ENCODE measurements around the gene C5orf47.

Gene C5orf47, protein sequence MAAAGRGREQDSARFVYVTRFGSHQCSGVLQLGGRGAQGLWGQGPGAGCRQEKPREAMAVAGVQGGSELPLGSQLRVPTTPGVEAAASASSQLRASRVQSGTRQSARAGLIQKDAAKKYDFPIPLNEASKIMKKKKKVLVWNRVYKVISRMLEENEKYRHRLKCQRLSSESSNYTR

DNA sequence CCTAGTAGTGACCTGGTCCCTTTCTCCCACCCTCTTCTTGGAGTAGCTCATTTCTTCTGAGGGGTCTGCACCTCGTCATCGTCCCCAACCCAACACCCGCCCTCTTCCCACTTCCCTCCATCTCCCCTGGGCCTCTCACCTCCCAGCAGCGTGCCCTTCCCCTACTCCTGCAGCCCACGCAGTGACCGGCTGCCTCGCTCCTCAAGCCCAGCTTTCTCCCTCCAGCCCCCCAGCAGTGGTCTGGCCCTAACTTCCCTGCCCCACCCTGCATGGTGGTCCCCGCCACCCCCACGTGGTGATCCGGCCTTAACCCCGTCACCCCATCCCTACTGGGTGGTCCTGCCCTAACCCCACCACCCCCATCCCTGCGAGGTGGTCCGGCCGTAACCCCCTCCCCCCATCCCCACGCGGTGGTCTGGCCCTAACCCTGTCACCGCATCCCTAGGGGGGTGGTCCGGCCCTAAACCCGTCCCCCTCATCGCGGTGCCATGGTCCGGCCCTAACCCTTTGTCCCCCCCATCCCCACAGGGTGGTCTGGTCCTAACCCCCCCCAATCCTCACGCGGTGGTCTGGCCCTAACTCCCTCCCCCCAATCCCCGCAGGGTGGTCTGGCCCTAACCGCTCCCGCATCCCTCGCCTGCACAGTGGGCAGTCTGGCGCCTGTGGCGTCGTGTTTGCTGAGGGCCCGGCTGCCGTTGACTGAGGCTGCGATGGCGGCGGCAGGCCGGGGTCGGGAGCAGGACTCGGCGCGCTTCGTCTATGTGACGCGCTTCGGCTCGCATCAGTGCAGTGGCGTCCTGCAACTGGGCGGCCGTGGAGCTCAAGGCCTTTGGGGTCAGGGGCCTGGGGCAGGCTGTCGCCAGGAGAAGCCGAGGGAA, at the start of gene C5orf47:
Gene C5orf47, plus strand, starts transcription at position 617 of the 878 bp plus-strand sequence. Its CDS starts 94 bp downstream, at position 711.
- no peak for DNase-seq

DNA sequence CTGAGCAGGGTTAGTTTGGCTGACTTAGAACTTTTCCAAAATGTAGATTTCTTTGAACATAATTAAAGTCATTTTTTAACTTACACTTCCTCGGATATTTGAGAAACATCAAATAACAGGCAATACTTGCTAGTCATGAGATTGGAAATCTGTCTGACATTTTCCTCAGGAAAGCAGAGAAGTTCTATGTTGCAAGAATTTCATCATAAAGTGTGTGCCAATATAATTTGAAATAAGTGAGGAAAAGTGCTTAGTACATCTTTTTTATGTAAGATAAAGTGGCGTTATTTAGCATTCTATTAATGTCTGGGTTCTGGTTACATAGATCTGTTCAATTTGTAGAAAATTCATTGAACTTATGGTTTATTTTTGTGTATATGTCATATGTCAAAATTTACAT, 48.7 kb upstream of the C5orf47 start:
- DNase-seq, result no peak

- DNase-seq, result no peak
Measured at GRCh38 chr5:173941102-173941501, 47.9 kb upstream of the C5orf47 start.

GRCh38 chr5:173941758-173942401, 47.1 kb upstream of the C5orf47 start:
- no peak for DNase-seq

DNA sequence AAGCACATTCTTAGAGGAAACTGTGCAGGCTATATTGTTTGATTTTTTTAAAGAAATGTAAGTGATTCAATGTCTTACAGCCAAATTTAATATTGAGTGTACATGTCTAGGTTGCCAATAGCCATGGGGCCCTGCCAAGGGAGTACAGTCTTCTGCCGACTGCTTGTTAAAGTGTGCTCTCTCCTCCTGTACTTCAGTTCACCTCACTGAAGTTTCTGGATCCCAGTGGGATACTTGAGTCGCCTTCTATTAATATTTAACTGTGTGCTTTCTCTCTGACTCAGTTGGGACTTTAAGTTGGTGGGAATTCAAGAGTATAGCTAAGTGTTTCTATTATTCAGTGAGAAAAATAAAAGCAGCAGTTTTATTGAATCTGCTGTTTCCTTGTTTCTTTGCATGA, 44.5 kb upstream of the C5orf47 start:
- no peak for DNase-seq

- no peak for DNase-seq
Measured at GRCh38 chr5:173945160-173945559, 43.8 kb upstream of the C5orf47 start.

GRCh38 chr5:173946323-173946722, 42.6 kb upstream of the C5orf47 start:
- DNase-seq, result no peak

GRCh38 chr5:173950829-173951228, 38.1 kb upstream of the C5orf47 start:
- DNase-seq, result no peak

GRCh38 chr5:173953528-173954090, 35.4 kb upstream of the C5orf47 start:
- DNase-seq, result no peak

- no peak for DNase-seq
Measured at GRCh38 chr5:173954671-173955521, 34.1 kb upstream of the C5orf47 start.

DNA sequence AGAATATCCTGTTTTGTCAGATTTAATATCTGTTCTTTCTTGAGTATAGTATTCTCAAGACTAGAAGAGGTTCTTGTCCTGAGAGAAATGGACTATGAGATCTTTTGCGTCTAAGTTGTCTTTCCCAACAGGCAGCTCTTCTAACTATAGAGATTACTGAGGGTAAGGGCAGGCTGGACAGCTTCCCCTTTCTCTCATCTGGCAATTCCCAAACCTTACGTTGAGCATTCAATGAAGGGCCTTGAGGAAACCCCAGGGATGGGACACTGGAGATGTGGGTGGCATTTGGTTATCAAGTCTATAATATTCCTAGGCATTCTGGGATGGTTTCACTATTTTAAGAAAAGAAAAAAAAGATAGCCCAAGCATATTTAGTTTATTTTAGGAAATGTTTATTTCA, 28.0 kb upstream of the C5orf47 start:
- no peak for DNase-seq

DNA sequence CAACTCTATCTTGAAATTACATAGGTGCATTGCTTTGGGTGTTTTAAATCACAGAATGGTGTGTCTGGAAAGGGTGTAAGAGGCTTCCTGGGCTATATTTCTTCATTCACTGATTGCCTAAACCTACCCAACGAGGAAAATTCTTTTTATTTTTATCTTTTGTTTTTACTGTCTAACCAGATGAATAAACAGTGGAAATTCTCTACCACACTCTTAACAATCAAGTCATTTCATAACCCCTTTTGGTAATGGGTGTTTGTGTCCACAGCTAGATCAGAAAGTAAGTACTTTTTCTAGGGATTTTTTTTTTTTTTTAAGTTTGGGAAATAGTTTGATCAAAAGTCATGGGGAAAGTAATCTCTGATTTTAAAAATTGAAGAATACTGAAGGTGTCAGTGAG, 27.6 kb upstream of the C5orf47 start:
- no peak for DNase-seq

GRCh38 chr5:173962436-173962972, 26.5 kb upstream of the C5orf47 start:
- DNase-seq, result no peak

DNA sequence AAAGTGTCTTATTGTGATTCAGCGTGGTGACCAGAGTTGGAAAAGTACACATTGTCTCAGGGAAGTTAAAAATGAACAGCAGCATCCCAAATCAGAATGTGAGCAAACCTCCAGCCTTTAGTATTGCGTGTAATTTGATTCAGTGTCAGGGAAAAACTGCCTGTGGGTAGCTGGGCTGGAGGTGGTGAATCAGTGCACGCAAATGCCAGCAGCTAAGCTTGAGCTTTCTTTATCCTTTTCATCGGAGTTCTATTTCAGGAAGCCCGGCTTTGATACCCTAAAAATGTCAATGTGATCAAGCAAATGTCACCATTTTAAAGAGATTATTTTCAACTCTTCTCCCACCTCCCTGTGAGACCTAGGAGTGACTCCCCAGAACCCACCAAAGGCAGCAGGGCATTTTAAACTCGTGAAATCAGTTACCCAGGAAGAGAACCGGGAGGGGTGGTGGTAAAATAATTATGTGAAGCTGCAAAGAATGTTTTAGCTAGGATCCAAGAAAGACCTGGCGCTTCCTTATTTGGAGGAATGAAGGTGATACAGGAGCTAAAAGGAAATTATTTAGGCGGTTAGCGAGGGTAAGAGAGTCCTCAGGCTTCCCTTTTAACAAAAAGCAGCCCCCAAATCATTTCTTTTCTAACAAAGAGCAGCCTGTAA, 25.7 kb upstream of the C5orf47 start:
- peak; percentile 28 for DNase-seq

GRCh38 chr5:173963867-173964441, 25.0 kb upstream of the C5orf47 start:
- DNase-seq, result peak; percentile 59

DNA sequence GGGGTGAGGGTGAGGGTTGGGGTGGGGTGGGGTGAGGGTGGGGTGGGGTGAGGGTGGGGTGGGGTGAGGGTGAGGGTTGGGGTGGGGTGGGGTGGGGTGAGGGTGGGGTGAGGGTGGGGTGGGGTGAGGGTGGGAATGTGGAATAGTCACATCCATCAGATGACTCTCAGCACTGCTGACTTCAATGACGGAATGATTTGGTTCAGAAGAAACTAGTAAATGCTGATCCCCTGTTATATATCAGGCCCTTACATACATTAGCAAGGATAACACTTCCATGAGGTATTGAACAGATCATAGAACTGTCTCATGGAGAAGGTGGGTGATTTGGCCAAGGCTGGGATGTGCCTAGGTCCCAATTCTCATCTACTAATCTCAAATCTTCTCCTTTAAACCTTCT, 24.5 kb upstream of the C5orf47 start:
- no peak for DNase-seq

DNA sequence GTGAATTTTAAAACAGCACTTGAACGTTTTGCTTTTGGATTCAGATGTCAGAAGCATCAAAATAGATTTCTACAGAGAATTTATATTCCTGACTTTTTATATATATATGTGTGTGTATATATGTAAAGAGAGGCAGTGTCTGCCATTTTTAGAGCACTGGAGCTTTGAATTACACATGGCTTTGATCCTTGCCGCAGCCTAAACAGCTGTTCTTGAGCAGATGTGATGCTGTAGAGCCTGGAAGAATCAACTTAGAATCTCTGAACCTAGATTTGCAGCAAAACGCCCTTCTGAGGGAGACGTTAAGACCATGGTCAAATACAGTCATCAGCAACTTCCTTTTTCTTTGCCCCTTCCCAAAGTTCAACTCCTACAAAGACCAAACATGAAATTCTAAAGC, 21.7 kb upstream of the C5orf47 start:
- no peak for DNase-seq

GRCh38 chr5:173968154-173968797, 20.7 kb upstream of the C5orf47 start:
- no peak for DNase-seq

DNA sequence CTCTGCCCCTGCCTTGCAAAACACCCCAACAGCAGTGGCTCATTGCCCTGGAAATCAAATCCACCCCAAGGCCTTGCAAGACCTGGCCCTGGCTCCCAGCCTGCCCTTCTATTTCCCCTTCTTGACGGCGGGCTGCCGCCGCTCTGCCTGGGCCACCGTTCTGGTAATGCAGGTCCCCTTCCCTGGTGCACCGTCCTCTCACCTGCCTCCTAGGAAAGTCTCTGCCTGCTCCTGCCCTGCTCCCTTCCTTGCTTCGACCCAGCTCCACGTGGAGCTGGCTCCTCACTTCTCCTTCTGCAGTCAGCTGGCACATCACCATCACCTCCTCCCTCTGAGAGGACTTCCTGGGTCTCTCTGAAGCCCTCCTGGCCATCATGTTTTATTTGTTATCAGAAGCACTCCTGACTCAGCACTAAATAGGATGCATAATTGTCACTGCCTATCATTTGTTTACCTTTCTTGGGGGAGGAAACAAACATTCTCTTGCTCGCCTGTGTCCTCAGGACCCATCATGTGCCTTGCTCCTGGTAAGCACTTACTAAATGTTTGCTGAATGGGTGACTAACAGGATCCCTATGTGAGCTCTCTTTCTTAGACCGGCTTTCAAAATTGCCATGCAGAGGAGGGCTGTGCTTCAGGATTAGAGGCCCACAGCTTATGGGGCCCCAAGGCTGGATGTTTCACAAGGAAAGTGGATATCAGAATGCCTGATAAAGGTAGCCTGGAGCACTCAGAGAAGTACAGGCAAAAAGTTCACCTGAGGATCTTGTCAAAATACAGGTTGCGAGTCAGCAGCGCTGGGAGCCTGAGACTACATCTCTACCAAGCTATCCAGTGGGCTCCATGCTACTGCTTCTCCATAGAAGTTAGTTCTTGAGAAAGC, 19.6 kb upstream of the C5orf47 start:
- DNase-seq, result peak; percentile 26
